Endothelial cell of umbilical vein (primary cell): ENCODE data around the gene RABEP2. TPM values are rescaled to one million over a fixed set of nuclear protein-coding genes. Genes with fewer than 3 reads are reported as not detected.
A peak's percentile ranks its signal among the peaks of the same experiment; 100 is the strongest.

Source experiments
- BruUV-seq: library from RNA; stranded (reverse); fragments of 400-500 nt; replicated peaks from 2 replicates; lab custom pipeline; 2021; lab: Mats Ljungman, UMichigan
- CTCF ChIA-PET: fragments of 300-600, 350-600 bp; sonication (Branson Sonifier 250); formaldehyde crosslinking; loops from one replicate; lab custom pipeline; 2021; ENCODE audit warnings: antibody characterized with exemption, inconsistent platforms; lab: Charles Lee
- POLR2A ChIA-PET: fragments of 300-600, 350-600 bp; sonication (Branson Sonifier 250); formaldehyde crosslinking; loops from one replicate; lab custom pipeline; 2021; ENCODE audit warnings: antibody characterized with exemption, inconsistent platforms; lab: Charles Lee
- DNase-seq: peaks from one replicate; pipeline ENCODE4 v3.0.0-alpha.2; 2011; ENCODE audit warnings: low read depth, low spot score
- FAIRE-seq: peaks from 2 replicates; lab custom pipeline; 2011; peaks lifted over from hg19 to GRCh38; lab: Jason Lieb, UNC
- H2AFZ ChIP-seq: 2 replicates; pipeline ENCODE4 v1.6.0; 2012; ENCODE audit warnings: low read depth, low read length, control low read depth, inconsistent platforms
- H3K27ac ChIP-seq: 2 replicates; pipeline ENCODE4 v1.5.1; 2011; ENCODE audit warnings: low read depth, mild to moderate bottlenecking, control low read depth, low read length, moderate library complexity; ENCODE audit not compliant: insufficient read depth
- H3K27me3 ChIP-seq, 2 experiments: 2 replicates each; pipeline versions ENCODE4 v1.6.0 to v1.6.1; 2011; ENCODE audit warnings: low read length in 2 of 2, mixed read lengths in 1 of 2; ENCODE audit not compliant: control insufficient read depth in 2 of 2, insufficient read depth in 2 of 2
- H3K36me3 ChIP-seq, 2 experiments: 2 replicates in 1 of 2; 3 replicates in 1 of 2; pipeline ENCODE4 v1.5.1; 2011; ENCODE audit warnings: low read length in 2 of 2, mild to moderate bottlenecking in 1 of 2, moderate library complexity in 1 of 2; ENCODE audit not compliant: control insufficient read depth in 2 of 2, insufficient read depth in 2 of 2; ENCODE audit errors: extremely low read depth in 1 of 2
- H3K4me1 ChIP-seq: 3 replicates; pipeline ENCODE4 v1.5.1; 2011; ENCODE audit warnings: mild to moderate bottlenecking, low read length; ENCODE audit not compliant: control insufficient read depth, insufficient read depth; ENCODE audit errors: extremely low read depth
- H3K4me2 ChIP-seq: 2 replicates; pipeline ENCODE4 v1.6.1; 2011; ENCODE audit warnings: low read length, control low read depth, mixed read lengths; ENCODE audit not compliant: insufficient read depth
- H3K4me3 ChIP-seq, 3 experiments: fragments of 200-600 bp in 1 of 3; sonication (generic), shearing (Covaris generic) in 1 of 3; replicated peaks in 1 of 3; 2 replicates each; pipeline ENCODE4 v1.5.1; 2011 to 2016; ENCODE audit warnings: control low read depth in 3 of 3, low read length in 3 of 3, mild to moderate bottlenecking in 2 of 3, inconsistent platforms in 1 of 3, low read depth in 1 of 3, moderate library complexity in 1 of 3; ENCODE audit not compliant: insufficient read depth in 1 of 3
- H3K79me2 ChIP-seq: 2 replicates; pipeline ENCODE4 v1.6.0; 2012; ENCODE audit warnings: low read length, inconsistent platforms; ENCODE audit not compliant: control insufficient read depth, insufficient read depth
- H3K9ac ChIP-seq: replicated peaks from 2 replicates; pipeline ENCODE3; 2011; ENCODE audit warnings: low read length, control low read depth; ENCODE audit not compliant: insufficient read depth; ENCODE audit errors: extremely low read depth
- H3K9me1 ChIP-seq: replicated peaks from 3 replicates; pipeline ENCODE4 v1.6.0; 2011; ENCODE audit warnings: mild to moderate bottlenecking, low read length; ENCODE audit not compliant: control insufficient read depth, insufficient read depth; ENCODE audit errors: extremely low read depth
- H3K9me3 ChIP-seq: replicated peaks from 2 replicates; pipeline ENCODE4 v1.5.1; 2012; ENCODE audit warnings: low read length, inconsistent platforms; ENCODE audit not compliant: control insufficient read depth, insufficient read depth
- H4K20me1 ChIP-seq: replicated peaks from 2 replicates; pipeline ENCODE3; 2011; ENCODE audit warnings: mild to moderate bottlenecking, low read length; ENCODE audit not compliant: control insufficient read depth, insufficient read depth; ENCODE audit errors: extremely low read depth
- EZH2 ChIP-seq: IDR thresholded peaks from 2 replicates; pipeline ENCODE4 v1.6.1; 2012; ENCODE audit warnings: borderline replicate concordance, low read depth, mild to moderate bottlenecking, moderate library complexity, low read length, inconsistent platforms; ENCODE audit not compliant: severe bottlenecking
- FOS ChIP-seq: IDR thresholded peaks from 2 replicates; pipeline ENCODE4 v1.6.1; 2011; ENCODE audit warnings: mild to moderate bottlenecking, low read length, moderate library complexity, borderline replicate concordance; ENCODE audit not compliant: insufficient read depth
- GATA2 ChIP-seq: IDR thresholded peaks from 2 replicates; pipeline ENCODE4 v1.7.0; 2011; ENCODE audit warnings: low read depth, mild to moderate bottlenecking, moderate library complexity, mixed read lengths, low read length; ENCODE audit not compliant: insufficient read length, insufficient read depth
- JUN ChIP-seq: IDR thresholded peaks from 2 replicates; pipeline ENCODE4 v1.6.1; 2011; ENCODE audit warnings: borderline replicate concordance, low read depth; ENCODE audit not compliant: insufficient read length, insufficient read depth
- MYC ChIP-seq: IDR thresholded peaks from one replicate; pipeline ENCODE4 v1.6.1; 2011; ENCODE audit warnings: mild to moderate bottlenecking, low read depth, low read length
- POLR2A ChIP-seq: IDR thresholded peaks from 2 replicates; pipeline ENCODE4 v1.6.1; 2012; ENCODE audit warnings: low read depth, mild to moderate bottlenecking, control low read depth, low read length
- POLR2AphosphoS5 ChIP-seq: IDR thresholded peaks from 2 replicates; pipeline ENCODE4 v1.6.1; 2012; ENCODE audit warnings: low read depth, mild to moderate bottlenecking, control low read depth, low read length, moderate library complexity; ENCODE audit not compliant: insufficient read depth
- dilution Hi-C: fragments of 300-500 bp; cut with MboI; formaldehyde crosslinking; loops from one replicate; pipeline ENCODE4 v1.15.0; 2019; ENCODE audit warnings: low sequenced_read_pairs; ENCODE audit not compliant: extremely low pct_ligation_motif_present
- intact Hi-C: fragments of 100-400 bp; cut with micrococcal nuclease; formaldehyde crosslinking; loops from one replicate; pipeline ENCODE4 v1.10.0; 2022
- polyA plus RNA-seq, 4 experiments: library from polyadenylated mRNA; depleted of rRNA in 3 of 4; stranded (reverse) in 3 of 4; unstranded in 1 of 4; fragments of >200 nt; gene quantifications; 2 replicates each; pipeline versions ENCODE4 v1.2.1 to v1.2.3, GENCODE V29; 2011 to 2012; ENCODE audit warnings: missing spikeins in 1 of 4
- total RNA-seq: library from RNA; stranded (reverse); gene quantifications from 2 replicates; pipeline ENCODE4 v1.2.3, GENCODE V29; 2021
- TF ChIP-seq, protein P1 (sequence below), 2 donors: IDR thresholded peaks; 1 replicate in 1 of 2; 2 replicates in 1 of 2; pipeline ENCODE4 v1.5.1; 2011; ENCODE audit warnings: low read length in 2 of 2, mild to moderate bottlenecking in 2 of 2, moderate library complexity in 2 of 2, control low read depth in 1 of 2, inconsistent platforms in 1 of 2, low read depth in 1 of 2; ENCODE audit not compliant: insufficient read depth in 1 of 2; ENCODE audit errors: extremely low read depth in 1 of 2

Gene RABEP2
- total and polyA plus RNA-seq, 2 donors (not counting 3 experiments of a cell fraction or from before 2014, with no cell fraction given): 25.9 to 37.4 TPM

DNA sequence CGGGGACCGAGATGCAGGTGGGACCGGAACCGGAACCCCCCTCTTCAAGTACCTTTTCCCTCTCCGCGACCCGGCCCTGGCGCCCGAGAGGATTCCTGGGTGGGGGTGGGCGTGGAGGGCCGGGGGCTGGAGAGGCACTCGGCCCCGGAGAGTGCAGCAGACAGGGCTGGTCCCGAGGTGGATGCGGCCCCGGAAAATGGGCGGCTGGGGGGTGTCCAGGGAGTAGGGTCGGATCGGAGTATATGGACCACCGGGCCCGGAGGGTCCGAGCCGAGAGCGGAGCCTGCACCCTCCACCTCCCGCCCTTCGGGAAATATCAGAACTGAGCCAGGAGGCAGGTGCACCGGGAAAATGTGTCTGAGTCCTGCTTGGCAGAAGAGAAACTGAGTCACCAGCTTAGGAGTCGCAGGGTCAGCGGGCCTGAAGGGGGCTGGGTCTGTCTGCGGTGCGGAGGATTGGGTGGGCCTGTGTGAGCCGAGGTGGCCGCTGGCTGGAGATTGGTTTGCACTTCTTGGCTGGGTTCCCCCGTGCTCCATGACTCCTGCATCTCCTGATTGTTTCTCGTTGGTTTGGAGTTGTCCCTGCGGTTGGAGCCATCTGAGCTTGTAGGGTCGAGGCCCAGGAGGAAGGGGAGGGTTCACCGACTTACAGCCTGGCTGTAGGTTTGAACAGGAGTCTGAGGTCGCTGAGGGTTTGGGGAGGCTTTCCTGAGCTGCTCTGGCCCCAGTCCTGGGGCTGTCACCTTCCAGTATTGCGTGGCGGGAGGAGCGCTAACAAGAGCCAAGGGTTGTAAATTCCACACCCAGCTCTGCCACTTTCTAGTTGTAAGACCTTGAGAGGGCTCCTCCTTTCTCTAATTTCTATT, 60.9 kb downstream of the RABEP2 start:
- ChIA-PET CTCF (interaction anchor here (0.7 to 2.8 kb wide), 6 partner anchors 9 to 81 kb away, joined by 4 to 13 read pairs (median 9); partner anchors contain the start of gene TUFM), POLR2A (interaction anchor here (0.7 to 1.8 kb wide), 3 partner anchors 17 to 72 kb away, joined by 3 to 7 read pairs (median 7); partner anchors contain the start of gene TUFM)
- FAIRE-seq (peak; percentile 62), DNase-seq (peak; percentile 52)
- H3K27ac ChIP-seq: peak overlapping the region; percentile 96
- H3K9me3 ChIP-seq: no peaks in the 10 kb centered on the region
- intact Hi-C loops: loop anchor here (1.0 to 2.0 kb wide), 4 partner anchors 18 to 81 kb away; partner anchors contain the start of genes RABEP2 and TUFM
- no TSS peak for BruUV-seq
- peaks cover 35% of the 10 kb centered on the region for H3K79me2 ChIP-seq
- H4K20me1 ChIP-seq: no peaks in the 10 kb centered on the region
- TF ChIP-seq POLR2AphosphoS5: peak; percentile 14
- no peak for TF ChIP-seq GATA2
- H3K36me3 ChIP-seq: peaks cover 0 to 16% of the 10 kb centered on the region in 2 experiments
- peak overlapping the region; percentile 46 to 90 (median 83) for H3K4me3 ChIP-seq
- peaks cover 8% of the 10 kb centered on the region for H3K4me1 ChIP-seq
- peak overlapping the region; percentile 97 for H3K9ac ChIP-seq
- H2AFZ ChIP-seq: peak overlapping the region; percentile 94
- dilution Hi-C loops: no loop called here
- H3K4me2 ChIP-seq: peak overlapping the region; percentile 82
- no peaks in the 10 kb centered on the region for H3K27me3 ChIP-seq
- H3K9me1 ChIP-seq: no peaks in the 10 kb centered on the region

DNA sequence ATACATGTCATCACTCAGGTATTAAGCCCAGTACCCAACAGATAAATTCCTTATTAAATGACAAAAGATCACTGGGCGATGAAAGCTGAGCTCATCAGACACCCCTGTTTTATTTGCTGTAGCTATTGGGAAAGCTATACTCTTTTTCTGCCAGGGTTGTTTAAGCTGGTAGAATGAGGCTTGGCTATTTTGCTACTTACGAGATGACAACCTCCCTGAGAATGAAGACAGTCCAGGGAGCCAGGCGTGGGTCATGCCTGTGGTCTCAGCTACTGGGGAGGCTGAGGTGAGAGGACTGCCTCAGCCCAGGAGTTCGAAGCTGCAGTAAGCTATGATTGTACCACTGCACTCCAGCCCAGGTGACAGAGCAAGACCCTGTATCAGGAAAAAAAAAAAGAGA, 65.7 kb downstream of the RABEP2 start:
- Histone ChIP-seq H3K9ac (no peak overlapping the region), H3K79me2 (peaks cover 15% of the 10 kb centered on the region), H3K9me1 (no peaks in the 10 kb centered on the region), H2AFZ (no peak overlapping the region), H3K36me3 (no peaks in the 10 kb centered on the region), H3K4me1 (peaks cover under 1% of the 10 kb centered on the region), H3K4me3 (no peak overlapping the region), H3K4me2 (no peak overlapping the region), H3K27ac (no peak overlapping the region), H4K20me1 (no peaks in the 10 kb centered on the region), H3K27me3 (no peaks in the 10 kb centered on the region), H3K9me3 (no peaks in the 10 kb centered on the region)
- ChIA-PET POLR2A (no interaction called here), CTCF (interaction anchor here (0.8 kb wide), 2 partner anchors 13 to 86 kb away, joined by 3 read pairs; partner anchors contain the start of gene TUFM)
- FAIRE-seq (no peak), DNase-seq (no peak)
- TF ChIP-seq, protein P1, sequence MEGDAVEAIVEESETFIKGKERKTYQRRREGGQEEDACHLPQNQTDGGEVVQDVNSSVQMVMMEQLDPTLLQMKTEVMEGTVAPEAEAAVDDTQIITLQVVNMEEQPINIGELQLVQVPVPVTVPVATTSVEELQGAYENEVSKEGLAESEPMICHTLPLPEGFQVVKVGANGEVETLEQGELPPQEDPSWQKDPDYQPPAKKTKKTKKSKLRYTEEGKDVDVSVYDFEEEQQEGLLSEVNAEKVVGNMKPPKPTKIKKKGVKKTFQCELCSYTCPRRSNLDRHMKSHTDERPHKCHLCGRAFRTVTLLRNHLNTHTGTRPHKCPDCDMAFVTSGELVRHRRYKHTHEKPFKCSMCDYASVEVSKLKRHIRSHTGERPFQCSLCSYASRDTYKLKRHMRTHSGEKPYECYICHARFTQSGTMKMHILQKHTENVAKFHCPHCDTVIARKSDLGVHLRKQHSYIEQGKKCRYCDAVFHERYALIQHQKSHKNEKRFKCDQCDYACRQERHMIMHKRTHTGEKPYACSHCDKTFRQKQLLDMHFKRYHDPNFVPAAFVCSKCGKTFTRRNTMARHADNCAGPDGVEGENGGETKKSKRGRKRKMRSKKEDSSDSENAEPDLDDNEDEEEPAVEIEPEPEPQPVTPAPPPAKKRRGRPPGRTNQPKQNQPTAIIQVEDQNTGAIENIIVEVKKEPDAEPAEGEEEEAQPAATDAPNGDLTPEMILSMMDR (IDR thresholded peaks at IDR 0.05; ENCODE audit: extremely low read depth in 1 of 2, insufficient read depth in 1 of 2, low read depth in 1 of 2, low read length in 2 of 2): no peak
- TF ChIP-seq EZH2: no peak
- no peak for TF ChIP-seq POLR2A
- TF ChIP-seq JUN: no peak
- TF ChIP-seq MYC: no peak
- TF ChIP-seq FOS: no peak
- intact Hi-C loops: no loop called here
- dilution Hi-C loops: no loop called here
- BruUV-seq: no TSS peak
